BJ (cell line): ENCODE results near the gene HINT2. TPM values are rescaled to one million over a fixed set of nuclear protein-coding genes. Genes with fewer than 3 reads are reported as not detected.

ENCODE experiments used
- CTCF ChIA-PET: fragments of 350-600 bp; formaldehyde crosslinking; extraction: SDS; loops from one replicate; lab custom pipeline; 2021; ENCODE audit warnings: antibody characterized with exemption, inconsistent platforms; lab: Yijun Ruan, JAX
- POLR2A ChIA-PET: fragments of 300-600 bp; sonication (Branson Sonifier 250); formaldehyde crosslinking; extraction: SDS; loops from one replicate; lab custom pipeline; 2021; ENCODE audit warnings: antibody characterized with exemption; lab: Charles Lee
- DNase-seq: peaks from one replicate; pipeline ENCODE4 v3.0.0-alpha.2; 2011; ENCODE audit warnings: low read depth
- H3K27me3 ChIP-seq: 2 replicates; pipeline ENCODE4 v1.6.0; 2011; ENCODE audit warnings: low read length; ENCODE audit not compliant: control insufficient read depth, insufficient read depth
- H3K36me3 ChIP-seq: 2 replicates; pipeline ENCODE4 v1.5.1; 2011; ENCODE audit warnings: low read length; ENCODE audit not compliant: control insufficient read depth, insufficient read depth
- H3K4me3 ChIP-seq: 2 replicates; pipeline ENCODE4 v1.5.1; 2011; ENCODE audit warnings: low read depth, mild to moderate bottlenecking, control low read depth, low read length
- polyA plus RNA-seq: library from polyadenylated mRNA; depleted of rRNA; stranded (reverse); fragments of >200 nt; gene quantifications from 2 replicates; pipeline ENCODE4 v1.2.3, GENCODE V29; 2011
- TF ChIP-seq, protein P1 (sequence below): IDR thresholded peaks from 2 replicates; pipeline ENCODE4 v1.5.1; 2011; ENCODE audit warnings: low read depth, mild to moderate bottlenecking, control low read depth, inconsistent platforms, low read length, moderate library complexity; ENCODE audit not compliant: insufficient read depth

HINT2 gene
- polyA plus RNA-seq, 1 experiment, result 30.0 TPM

DNA sequence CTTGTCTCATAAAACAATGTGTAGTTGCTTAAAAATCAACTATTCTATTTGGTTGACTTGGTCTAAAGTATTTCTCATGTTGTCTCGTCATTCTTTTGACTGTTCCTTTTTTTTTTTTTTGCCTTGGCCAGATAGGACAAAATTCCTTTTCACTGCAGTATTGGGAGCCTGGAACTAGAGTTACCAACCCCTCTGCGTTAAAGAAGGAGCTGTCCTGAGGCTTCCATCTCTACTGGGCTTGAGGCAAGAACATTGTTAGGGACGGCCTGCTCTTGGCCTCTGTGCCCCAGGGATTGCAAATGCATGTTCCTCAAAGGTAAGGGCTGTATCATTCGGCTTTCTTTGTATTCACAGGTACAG is 24.8 kb downstream of the HINT2 start:
- DNase-seq, result no peak
- CTCF ChIA-PET, result interaction anchor here (0.6 to 5.3 kb wide), 54 partner anchors 8 to 538 kb away, joined by 3 to 92 read pairs (median 4); partner anchors contain the start of genes CCDC107, CREB3, FAM221B and GBA2
- POLR2A ChIA-PET, result no interaction called here
- Histone ChIP-seq H3K4me3 (no peak overlapping the region), H3K27me3 (peaks cover 4% of the 10 kb centered on the region; the same call in 1 of the 2 replicates), H3K36me3 (no peaks in the 10 kb centered on the region; the same call in 1 of the 2 replicates)
- TF ChIP-seq, protein P1, sequence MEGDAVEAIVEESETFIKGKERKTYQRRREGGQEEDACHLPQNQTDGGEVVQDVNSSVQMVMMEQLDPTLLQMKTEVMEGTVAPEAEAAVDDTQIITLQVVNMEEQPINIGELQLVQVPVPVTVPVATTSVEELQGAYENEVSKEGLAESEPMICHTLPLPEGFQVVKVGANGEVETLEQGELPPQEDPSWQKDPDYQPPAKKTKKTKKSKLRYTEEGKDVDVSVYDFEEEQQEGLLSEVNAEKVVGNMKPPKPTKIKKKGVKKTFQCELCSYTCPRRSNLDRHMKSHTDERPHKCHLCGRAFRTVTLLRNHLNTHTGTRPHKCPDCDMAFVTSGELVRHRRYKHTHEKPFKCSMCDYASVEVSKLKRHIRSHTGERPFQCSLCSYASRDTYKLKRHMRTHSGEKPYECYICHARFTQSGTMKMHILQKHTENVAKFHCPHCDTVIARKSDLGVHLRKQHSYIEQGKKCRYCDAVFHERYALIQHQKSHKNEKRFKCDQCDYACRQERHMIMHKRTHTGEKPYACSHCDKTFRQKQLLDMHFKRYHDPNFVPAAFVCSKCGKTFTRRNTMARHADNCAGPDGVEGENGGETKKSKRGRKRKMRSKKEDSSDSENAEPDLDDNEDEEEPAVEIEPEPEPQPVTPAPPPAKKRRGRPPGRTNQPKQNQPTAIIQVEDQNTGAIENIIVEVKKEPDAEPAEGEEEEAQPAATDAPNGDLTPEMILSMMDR, result no peak

DNA sequence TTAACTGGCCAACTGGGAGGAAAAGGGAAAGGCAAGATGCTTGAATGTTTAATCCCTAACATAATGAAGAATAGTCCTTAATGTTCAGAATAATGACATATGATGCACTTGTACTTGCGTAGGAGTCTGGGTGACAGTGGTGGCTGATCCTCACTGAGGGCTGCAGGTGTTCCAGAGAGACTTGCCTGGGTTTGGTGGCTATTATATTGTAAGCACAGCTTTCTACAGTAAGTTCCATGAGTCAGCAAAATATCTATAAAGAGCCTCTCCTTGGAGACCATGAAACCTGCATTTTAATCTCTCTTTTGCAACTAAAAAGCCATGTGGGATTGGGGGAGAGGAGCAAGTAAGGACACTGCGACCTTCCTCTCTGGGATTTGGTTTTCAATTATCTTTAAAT is 25.3 kb downstream of the HINT2 start:
- Histone ChIP-seq H3K36me3 (no peaks in the 10 kb centered on the region; the same call in 1 of the 2 replicates), H3K4me3 (no peak overlapping the region), H3K27me3 (peaks cover 4% of the 10 kb centered on the region; the same call in 1 of the 2 replicates)
- CTCF ChIA-PET, result interaction anchor here (0.6 to 5.3 kb wide), 48 partner anchors 7 to 539 kb away, joined by 3 to 92 read pairs (median 4); partner anchors contain the start of genes CREB3, FAM221B, GBA2 and HINT2
- POLR2A ChIA-PET, result no interaction called here
- TF ChIP-seq, protein P1, result no peak
- DNase-seq, result no peak

DNA sequence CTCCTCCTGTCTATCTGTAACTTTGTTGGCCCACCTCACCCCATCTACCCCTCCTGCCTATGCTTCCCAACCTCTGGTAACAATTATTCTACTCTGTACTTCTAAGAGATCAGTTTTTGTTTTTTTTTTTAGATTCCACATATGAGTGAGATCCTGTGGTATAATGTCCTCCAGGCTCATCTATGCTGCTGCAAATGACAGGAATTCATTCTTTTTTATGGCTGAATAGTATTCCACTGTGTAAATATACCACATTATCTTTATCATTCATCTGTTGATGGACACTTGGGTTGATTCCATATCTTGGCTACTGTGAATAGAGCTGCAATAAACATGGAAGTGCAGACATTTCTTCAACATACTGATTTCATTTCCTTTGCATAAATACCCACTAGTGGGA is 31.4 kb downstream of the HINT2 start:
- ChIA-PET CTCF (interaction anchor here (1.2 to 3.1 kb wide), 2 partner anchors 15 to 43 kb away, joined by 3 to 10 read pairs; no protein-coding TSS in a partner anchor), POLR2A (no interaction called here)
- no peak for DNase-seq
- H3K36me3 ChIP-seq, result no peaks in the 10 kb centered on the region
- H3K4me3 ChIP-seq, result no peak overlapping the region
- TF ChIP-seq, protein P1, result no peak
- H3K27me3 ChIP-seq, result peaks cover 15% of the 10 kb centered on the region

DNA sequence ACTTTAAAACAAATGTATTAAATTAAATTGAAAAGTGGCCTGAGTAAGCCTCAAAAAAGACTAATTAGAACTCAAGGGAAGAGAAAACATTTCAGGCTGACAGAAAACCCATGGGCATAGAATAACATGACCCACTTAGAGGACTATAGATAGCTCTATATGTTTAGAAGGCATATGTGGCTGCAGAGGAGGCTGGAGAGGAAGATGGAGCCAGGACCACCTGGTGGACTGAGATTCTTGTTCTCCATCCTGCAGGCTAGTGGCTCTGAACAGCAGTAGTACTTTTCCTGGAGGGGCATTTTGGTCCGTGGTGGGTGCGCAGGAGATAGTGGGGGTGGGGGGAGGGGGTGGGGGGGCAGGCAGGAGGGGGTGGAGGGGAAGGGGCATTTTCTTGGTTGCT is 33.8 kb downstream of the HINT2 start:
- no peak for DNase-seq
- Histone ChIP-seq H3K4me3 (no peak overlapping the region), H3K36me3 (no peaks in the 10 kb centered on the region), H3K27me3 (peaks cover 14% of the 10 kb centered on the region)
- ChIA-PET POLR2A (no interaction called here), CTCF (interaction anchor here (1.3 to 14.0 kb wide), 2 partner anchors 8 to 9 kb away, joined by 5 to 89 read pairs; no protein-coding TSS in a partner anchor)
- TF ChIP-seq, protein P1, result no peak

DNA sequence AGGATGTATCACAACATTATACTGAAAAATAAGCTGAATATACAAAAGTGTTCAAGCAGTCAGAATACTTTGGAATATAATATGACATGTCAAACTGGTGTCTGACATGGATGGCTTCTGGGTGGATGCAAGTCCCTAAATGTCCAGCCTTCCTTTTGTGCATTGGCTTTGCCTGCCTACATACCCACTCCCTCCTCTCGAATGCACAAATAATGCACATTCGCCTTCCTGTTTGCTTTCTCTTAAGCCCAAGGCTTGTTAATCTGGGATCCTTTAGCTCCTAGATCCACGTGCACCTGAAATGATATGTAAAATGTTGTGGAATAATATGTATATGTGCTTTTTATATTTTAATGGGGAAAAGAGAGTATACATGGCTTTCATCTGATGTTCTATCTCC is 36.3 kb downstream of the HINT2 start:
- Histone ChIP-seq H3K27me3 (peaks cover 11% of the 10 kb centered on the region), H3K36me3 (no peaks in the 10 kb centered on the region), H3K4me3 (no peak overlapping the region)
- TF ChIP-seq, protein P1, result no peak
- DNase-seq, result no peak
- ChIA-PET CTCF (interaction anchor here (1.3 to 14.0 kb wide), 2 partner anchors 10 to 30 kb away, joined by 4 to 89 read pairs; no protein-coding TSS in a partner anchor), POLR2A (interaction anchor here (0.5 to 0.6 kb wide), 2 partner anchors 20 to 41 kb away, joined by 3 to 4 read pairs; no protein-coding TSS in a partner anchor)
